Hepatocyte (in vitro differentiated cells): ENCODE measurements around the gene FOXD4L6. TPM values are rescaled to one million over a fixed set of nuclear protein-coding genes. Genes with fewer than 3 reads are reported as not detected.
"Not testable (repeated sequence)": the region's sequence is repeated elsewhere in the genome, so short reads cannot be mapped to it uniquely, and the experiment has no call there.

Source experiments
- DNase-seq: peaks from one replicate; pipeline ENCODE4 v3.0.0-alpha.2; 2016; ENCODE audit warnings: low spot score
- H2AFZ ChIP-seq: fragments of 200-600 bp; sonication (generic); 2 replicates; pipeline ENCODE4 v1.6.0; 2016; ENCODE audit warnings: antibody characterized with exemption, mild to moderate bottlenecking
- H3K27ac ChIP-seq: fragments of 200-600 bp; sonication (generic); 2 replicates; pipeline ENCODE4 v1.5.1; 2016; ENCODE audit warnings: mild to moderate bottlenecking
- H3K27me3 ChIP-seq: fragments of 200-600 bp; sonication (generic); 2 replicates; pipeline ENCODE4 v1.6.1; 2016
- H3K36me3 ChIP-seq: fragments of 200-600 bp; sonication (generic); replicated peaks from 2 replicates; pipeline ENCODE4 v1.5.1; 2016; ENCODE audit warnings: low read depth; ENCODE audit not compliant: insufficient read depth
- H3K4me1 ChIP-seq: fragments of 200-600 bp; sonication (generic); 2 replicates; pipeline ENCODE4 v1.5.1; 2016; ENCODE audit warnings: mild to moderate bottlenecking, moderate library complexity; ENCODE audit not compliant: insufficient read depth
- H3K4me2 ChIP-seq: fragments of 200-600 bp; sonication (generic); 2 replicates; pipeline ENCODE4 v1.6.0; 2016
- H3K4me3 ChIP-seq: fragments of 200-600 bp; sonication (generic); 2 replicates; pipeline ENCODE4 v1.5.1; 2016; ENCODE audit warnings: mild to moderate bottlenecking
- H3K79me2 ChIP-seq: fragments of 200-600 bp; sonication (generic); 2 replicates; pipeline ENCODE4 v1.6.0; 2017; ENCODE audit warnings: mild to moderate bottlenecking
- H3K9me2 ChIP-seq: fragments of 200-600 bp; sonication (generic); replicated peaks from 2 replicates; pipeline ENCODE4 v1.6.0; 2017; ENCODE audit warnings: mild to moderate bottlenecking; ENCODE audit not compliant: insufficient read depth
- H3K9me3 ChIP-seq: fragments of 200-600 bp; sonication (generic); 2 replicates; pipeline ENCODE4 v1.5.1; 2016; ENCODE audit warnings: low read depth, mild to moderate bottlenecking
- H4K20me1 ChIP-seq: fragments of 200-600 bp; sonication (generic); 2 replicates; pipeline ENCODE4 v1.6.0; 2016; ENCODE audit warnings: mild to moderate bottlenecking; ENCODE audit not compliant: insufficient read depth, poor library complexity, severe bottlenecking
- WGBS: methylation state at CpG from one replicate; pipeline ENCODE4 v1.1.6; 2016; ENCODE audit warnings: low lambda C conversion rate; ENCODE audit errors: missing lambda C conversion rate; 5-methylcytosine and 5-hydroxymethylcytosine counted together
- polyA plus RNA-seq: library from polyadenylated mRNA; unstranded; fragments of >200 nt; fragmentation: Nextera tagmentation; extraction: Ambion mirVana; gene quantifications from 2 replicates; pipeline ENCODE4 v1.2.1, GENCODE V29; 2016
- total RNA-seq: library from RNA; depleted of rRNA; stranded (reverse); fragments of >200 nt; gene quantifications from 2 replicates; pipeline ENCODE4 v1.2.3, GENCODE V29; 2014

The FOXD4L6 gene
- total and polyA plus RNA-seq, 2 experiments from 2014 or later, result not detected

DNA sequence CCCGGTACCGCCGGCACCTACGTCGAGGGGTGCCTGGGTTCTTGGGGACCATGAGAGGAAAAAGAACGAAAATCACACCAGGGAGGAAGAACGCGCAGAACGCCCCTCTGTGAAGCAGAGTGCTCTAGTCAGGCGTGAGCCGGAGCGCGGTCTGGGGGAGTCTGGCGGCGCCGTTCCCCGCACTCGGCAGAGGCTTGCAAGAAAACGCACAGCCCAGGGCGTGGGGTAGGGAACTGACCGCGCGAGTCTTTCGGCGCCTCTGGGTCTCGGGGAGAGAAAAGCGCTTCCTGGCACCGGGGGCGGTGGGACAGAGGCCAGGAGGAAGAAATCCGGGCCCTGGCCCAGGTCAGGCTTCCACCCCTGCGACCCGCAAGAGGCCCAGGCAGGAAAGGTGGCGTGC, 4.7 kb downstream of the FOXD4L6 start:
- not testable (repeated sequence) for H3K4me1 ChIP-seq, H3K79me2 ChIP-seq, H3K27me3 ChIP-seq, DNase-seq, H3K9me2 ChIP-seq, H3K4me3 ChIP-seq, H2AFZ ChIP-seq, H3K9me3 ChIP-seq, H3K4me2 ChIP-seq, H4K20me1 ChIP-seq, H3K27ac ChIP-seq, H3K36me3 ChIP-seq
- WGBS, result 2% methylated on average over 15 of the region's 33 CpGs

DNA sequence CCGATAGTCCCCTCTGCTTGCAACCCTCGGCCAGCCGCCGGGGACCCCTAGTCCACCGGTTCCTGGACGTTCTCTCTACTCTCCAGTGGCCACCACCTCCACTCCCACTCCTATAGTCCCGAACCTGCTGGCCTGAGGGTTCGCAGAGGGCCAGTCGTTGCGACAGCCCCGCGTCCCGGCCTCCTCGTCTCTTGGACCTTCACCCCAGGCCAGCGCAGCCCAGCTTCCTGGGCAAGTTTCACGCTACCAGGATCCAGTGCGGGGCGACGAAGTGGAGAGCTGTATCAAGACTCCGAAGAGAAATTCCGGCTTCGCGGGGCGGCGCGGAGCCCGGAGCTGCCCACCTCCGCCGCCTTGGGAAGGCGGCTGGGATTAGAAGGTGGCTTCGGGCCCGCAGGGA, 5.1 kb downstream of the FOXD4L6 start:
- not testable (repeated sequence) for H3K27me3 ChIP-seq

DNA sequence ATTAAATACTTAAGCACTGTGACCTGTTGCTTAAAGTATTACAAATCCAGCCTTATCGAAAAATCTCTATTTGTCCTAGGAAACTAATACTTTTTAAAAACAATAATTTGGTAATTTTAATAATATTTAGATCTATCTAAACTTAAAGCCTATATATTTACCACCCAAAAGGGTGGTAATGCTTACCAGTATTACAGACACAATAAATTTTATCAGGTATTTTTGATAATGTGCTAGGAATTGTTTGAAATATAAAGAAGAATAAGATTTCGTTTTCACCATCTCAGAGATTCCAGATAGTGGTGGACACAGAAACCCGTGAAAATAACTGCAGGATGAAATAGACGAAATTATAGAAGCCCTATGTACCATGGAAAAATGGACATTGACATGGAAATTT, 7.8 kb downstream of the FOXD4L6 start:
- not testable (repeated sequence) for H3K4me2 ChIP-seq, H3K36me3 ChIP-seq, H3K27me3 ChIP-seq, H3K79me2 ChIP-seq, H4K20me1 ChIP-seq, H3K4me1 ChIP-seq, H2AFZ ChIP-seq, H3K9me2 ChIP-seq, H3K4me3 ChIP-seq, DNase-seq, H3K27ac ChIP-seq, H3K9me3 ChIP-seq
- WGBS, result 81% methylated on average over 2 of the region's 4 CpGs

More for the DNA sequence above, 5.1 kb downstream of the FOXD4L6 start:
- WGBS, result under 1% methylated on average over 13 of the region's 32 CpGs
- not testable (repeated sequence) for H4K20me1 ChIP-seq, H3K4me1 ChIP-seq, H3K4me2 ChIP-seq, H3K27ac ChIP-seq, H3K9me2 ChIP-seq, H3K79me2 ChIP-seq, H3K9me3 ChIP-seq, H3K4me3 ChIP-seq, DNase-seq, H3K36me3 ChIP-seq, H2AFZ ChIP-seq

DNA sequence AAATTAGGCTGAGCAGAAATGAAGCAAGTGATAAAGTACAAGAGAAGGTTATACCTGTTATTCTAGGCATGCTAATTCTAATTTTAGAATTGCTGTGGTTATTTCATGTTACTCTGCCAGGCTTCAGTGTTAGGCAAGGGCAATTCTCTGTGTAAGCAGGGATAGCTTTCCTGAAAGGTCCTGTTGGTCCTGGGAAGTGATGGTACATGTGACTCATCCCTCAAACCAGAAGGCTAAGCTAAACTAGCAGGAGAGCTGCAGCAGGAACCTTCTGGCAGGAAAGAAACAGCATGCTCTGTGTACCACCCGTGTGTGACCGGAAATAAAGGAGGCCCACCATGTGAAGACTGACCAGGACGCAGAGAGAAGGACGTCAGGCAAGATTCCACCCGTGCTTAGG, 8.8 kb downstream of the FOXD4L6 start:
- H3K36me3 ChIP-seq, H3K4me3 ChIP-seq, H3K27ac ChIP-seq, DNase-seq, H3K79me2 ChIP-seq, H2AFZ ChIP-seq, H3K4me1 ChIP-seq, H3K9me3 ChIP-seq, H3K27me3 ChIP-seq, H3K4me2 ChIP-seq, H3K9me2 ChIP-seq, H4K20me1 ChIP-seq: not testable (repeated sequence)
- no CpG with 5 or more reads among the region's 5 CpGs for WGBS

DNA sequence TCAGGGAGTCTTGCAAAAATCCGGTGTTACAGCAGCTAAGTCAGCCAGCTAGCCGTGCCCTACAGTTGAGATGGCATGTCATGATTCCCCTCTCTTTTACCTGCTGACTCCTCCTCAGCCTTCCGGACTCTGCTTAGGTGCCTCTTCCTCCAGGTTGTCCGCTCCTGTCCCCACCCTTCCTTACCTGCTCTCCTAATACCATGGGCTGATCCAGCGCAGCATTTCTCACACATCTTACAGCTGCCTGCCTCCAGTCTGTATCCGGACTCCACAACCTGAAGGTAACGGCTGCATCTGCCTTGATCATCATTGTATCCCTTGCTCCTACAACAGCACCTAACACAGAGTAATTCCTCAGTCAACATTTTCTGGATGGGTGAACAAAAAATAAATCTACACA, 9.2 kb downstream of the FOXD4L6 start:
- H4K20me1 ChIP-seq, H2AFZ ChIP-seq, H3K79me2 ChIP-seq, H3K9me2 ChIP-seq, H3K27ac ChIP-seq, H3K36me3 ChIP-seq, H3K4me2 ChIP-seq, H3K9me3 ChIP-seq, H3K4me1 ChIP-seq, H3K4me3 ChIP-seq, DNase-seq, H3K27me3 ChIP-seq: not testable (repeated sequence)
- WGBS, result 66% methylated on average over 7 of the region's 7 CpGs

DNA sequence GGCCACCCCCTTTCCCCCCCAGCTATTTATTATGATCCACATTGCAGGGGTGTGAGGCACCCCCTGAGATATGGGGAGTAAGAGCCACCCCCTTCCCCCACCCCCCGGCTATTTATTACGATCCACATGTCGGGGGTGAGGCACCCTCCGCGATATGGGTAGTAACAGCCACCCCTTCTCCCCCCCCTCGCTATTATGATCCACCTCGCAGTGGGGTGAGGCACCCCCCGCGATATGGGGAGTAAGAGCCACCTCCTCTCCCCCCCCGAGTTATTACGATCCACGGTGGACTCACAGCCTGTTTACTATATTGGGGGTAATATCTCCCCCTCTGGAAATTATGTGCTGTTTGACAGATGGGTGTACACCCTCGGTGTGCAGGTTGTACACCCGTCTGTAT, 15.1 kb downstream of the FOXD4L6 start:
- not testable (repeated sequence) for H3K4me2 ChIP-seq, H3K4me1 ChIP-seq, H3K4me3 ChIP-seq, H3K9me3 ChIP-seq, H3K27ac ChIP-seq, H2AFZ ChIP-seq, H4K20me1 ChIP-seq, H3K79me2 ChIP-seq, H3K9me2 ChIP-seq, H3K36me3 ChIP-seq, DNase-seq, H3K27me3 ChIP-seq
- no CpG with 5 or more reads among the region's 14 CpGs for WGBS

DNA sequence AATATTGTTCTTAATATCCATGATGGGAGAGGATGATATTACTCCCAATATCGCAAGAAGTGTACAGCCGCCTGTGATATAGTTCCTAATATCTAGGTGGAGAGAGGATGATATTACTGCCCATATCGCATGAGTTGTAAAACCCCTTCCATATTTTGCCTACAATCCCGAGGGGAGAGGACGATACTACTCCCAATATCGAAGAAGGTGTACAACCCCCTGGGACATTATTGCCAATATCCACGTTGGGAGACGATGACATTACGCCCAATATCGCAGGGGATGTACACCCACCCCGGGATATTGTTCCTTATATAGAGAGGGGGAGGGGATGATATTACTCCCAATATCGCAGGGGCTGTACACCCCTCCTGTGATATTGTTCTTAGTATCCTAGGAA, 17.1 kb downstream of the FOXD4L6 start:
- H3K27me3 ChIP-seq, DNase-seq, H3K36me3 ChIP-seq, H3K4me2 ChIP-seq, H3K4me3 ChIP-seq, H2AFZ ChIP-seq, H3K4me1 ChIP-seq, H3K27ac ChIP-seq, H3K9me2 ChIP-seq, H3K9me3 ChIP-seq, H3K79me2 ChIP-seq, H4K20me1 ChIP-seq: not testable (repeated sequence)
- WGBS, result 81% methylated on average over 12 of the region's 12 CpGs

DNA sequence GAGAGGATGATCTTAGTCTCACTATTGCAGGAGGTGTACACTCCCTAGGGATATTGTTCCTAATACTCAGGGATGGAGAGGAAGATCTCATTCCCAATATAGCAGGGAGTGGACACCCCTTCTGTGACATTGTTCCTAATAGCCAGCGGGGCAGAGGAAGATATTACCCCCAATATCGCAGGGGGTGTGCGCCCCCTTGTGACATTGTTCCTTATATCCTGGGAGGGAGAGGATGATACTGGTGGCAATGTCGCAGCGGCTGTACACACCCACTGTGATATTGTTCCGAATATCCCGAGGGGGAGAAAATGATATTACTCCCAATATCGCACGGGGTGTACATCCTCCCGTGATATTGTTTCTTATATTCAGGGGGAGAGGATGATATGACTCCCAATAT, 17.6 kb downstream of the FOXD4L6 start:
- not testable (repeated sequence) for H2AFZ ChIP-seq, H3K27me3 ChIP-seq, H3K9me2 ChIP-seq, H3K79me2 ChIP-seq, H3K9me3 ChIP-seq, DNase-seq, H4K20me1 ChIP-seq, H3K4me1 ChIP-seq, H3K27ac ChIP-seq, H3K4me2 ChIP-seq, H3K36me3 ChIP-seq, H3K4me3 ChIP-seq
- 54% methylated on average over 10 of the region's 10 CpGs for WGBS

DNA sequence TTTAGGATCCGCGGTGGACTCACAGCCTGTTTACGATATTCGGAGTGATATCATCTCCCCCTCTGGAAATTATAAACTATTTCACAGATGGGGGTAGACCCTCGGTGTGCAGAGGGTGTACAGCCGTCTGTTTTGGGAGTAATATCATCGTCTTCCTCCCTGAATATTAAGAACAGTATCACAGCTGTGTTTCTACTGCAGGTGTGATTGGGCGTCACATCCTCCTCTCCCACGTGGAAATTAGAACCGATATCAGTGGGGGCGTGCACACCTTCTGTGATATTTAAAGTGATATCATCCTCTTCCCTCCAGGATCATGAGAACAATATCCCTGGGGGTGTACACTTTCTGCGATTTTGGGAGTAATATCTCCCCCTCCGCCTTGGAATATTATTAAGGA, 19.2 kb downstream of the FOXD4L6 start:
- H3K9me3 ChIP-seq, H3K4me3 ChIP-seq, H3K9me2 ChIP-seq, DNase-seq, H3K27ac ChIP-seq, H3K4me2 ChIP-seq, H3K36me3 ChIP-seq, H3K27me3 ChIP-seq, H2AFZ ChIP-seq, H3K4me1 ChIP-seq, H3K79me2 ChIP-seq, H4K20me1 ChIP-seq: not testable (repeated sequence)
- WGBS, result 61% methylated on average over 7 of the region's 13 CpGs
